ENCODE results near the gene ELL. TPM values are rescaled to one million over a fixed set of nuclear protein-coding genes. Genes with fewer than 3 reads are reported as not detected.

ELL gene
- polyA plus RNA-seq, 1 of the 3 experiments (the other 2 are of a cell fraction), result 7.4 TPM

DNA sequence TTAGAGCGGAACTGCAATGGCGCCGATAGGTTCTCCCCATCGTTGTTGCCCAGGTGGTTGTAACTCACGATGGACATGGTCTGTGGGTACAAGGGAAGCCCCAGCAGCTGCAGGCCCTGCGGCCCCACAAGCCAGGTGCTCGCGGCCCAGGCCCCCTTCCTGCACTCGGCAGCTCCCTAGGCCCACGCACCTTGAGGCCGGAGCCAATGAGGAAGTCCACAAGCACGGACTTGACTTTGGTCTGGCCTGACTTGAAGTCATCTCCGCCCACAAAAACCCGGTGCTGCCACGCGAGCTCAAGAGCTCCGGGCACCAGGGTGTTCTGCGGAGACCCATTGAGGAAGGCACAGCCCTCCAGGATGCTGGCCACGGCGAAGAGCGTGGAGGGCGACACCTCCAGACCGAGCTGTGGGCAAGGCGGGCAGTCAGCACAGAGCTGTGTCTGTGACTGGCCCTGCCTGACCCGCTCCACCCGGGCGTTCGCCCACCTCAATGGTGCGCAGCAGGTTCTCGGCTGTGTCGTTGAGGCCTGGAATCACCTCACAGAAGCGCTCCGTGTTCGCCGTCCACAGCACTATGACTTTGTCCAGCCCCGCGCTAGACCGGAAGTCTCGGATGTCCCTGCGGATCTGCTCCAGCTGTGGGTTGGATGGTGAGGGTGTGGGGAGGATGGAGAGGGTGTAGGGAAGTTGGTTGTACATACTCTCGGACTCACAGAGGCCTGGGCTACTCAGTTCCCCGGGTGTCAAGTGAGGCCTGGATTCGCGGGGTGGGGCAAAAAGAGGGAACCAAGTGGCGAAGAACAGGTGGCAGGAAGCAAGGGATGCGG is 85.8 kb downstream of the ELL start (continued):
- TF ChIP-seq, protein P1, sequence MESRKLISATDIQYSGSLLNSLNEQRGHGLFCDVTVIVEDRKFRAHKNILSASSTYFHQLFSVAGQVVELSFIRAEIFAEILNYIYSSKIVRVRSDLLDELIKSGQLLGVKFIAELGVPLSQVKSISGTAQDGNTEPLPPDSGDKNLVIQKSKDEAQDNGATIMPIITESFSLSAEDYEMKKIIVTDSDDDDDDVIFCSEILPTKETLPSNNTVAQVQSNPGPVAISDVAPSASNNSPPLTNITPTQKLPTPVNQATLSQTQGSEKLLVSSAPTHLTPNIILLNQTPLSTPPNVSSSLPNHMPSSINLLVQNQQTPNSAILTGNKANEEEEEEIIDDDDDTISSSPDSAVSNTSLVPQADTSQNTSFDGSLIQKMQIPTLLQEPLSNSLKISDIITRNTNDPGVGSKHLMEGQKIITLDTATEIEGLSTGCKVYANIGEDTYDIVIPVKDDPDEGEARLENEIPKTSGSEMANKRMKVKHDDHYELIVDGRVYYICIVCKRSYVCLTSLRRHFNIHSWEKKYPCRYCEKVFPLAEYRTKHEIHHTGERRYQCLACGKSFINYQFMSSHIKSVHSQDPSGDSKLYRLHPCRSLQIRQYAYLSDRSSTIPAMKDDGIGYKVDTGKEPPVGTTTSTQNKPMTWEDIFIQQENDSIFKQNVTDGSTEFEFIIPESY (IDR thresholded peaks at IDR 0.05; ENCODE audit: borderline replicate concordance, low read depth), result no peak
- TF ChIP-seq SIN3A (IDR thresholded peaks at IDR 0.05; ENCODE audit: borderline replicate concordance, low read depth, low read length), result no peak
- TF ChIP-seq GATA2 (CRISPR knock-in tag; IDR thresholded peaks at IDR 0.05), result no peak

GRCh38 chr19:18435178-18435841 is 86.6 kb downstream of the ELL start:
- H3K27ac ChIP-seq (ENCODE audit: low read depth in 2 of 2, low read length in 1 of 2), result no peak overlapping the region
- ChIA-PET POLR2A (interaction anchor here (0.9 kb wide), 1 partner anchor 47 kb away, joined by 3 read pairs; no protein-coding TSS in a partner anchor), CTCF (interaction anchor here (0.8 to 2.7 kb wide), 6 partner anchors 15 to 85 kb away, joined by 3 to 9 read pairs (median 4); partner anchors contain the start of gene SSBP4)
- peaks cover 0 to 36% of the 10 kb centered on the region in 2 experiments; a peak in 2 of 4 replicates for H3K4me1 ChIP-seq (ENCODE audit: control insufficient read depth in 1 of 2, insufficient read depth in 2 of 2, low read depth in 1 of 2, low read length in 1 of 2)
- no peaks in the 10 kb centered on the region for H3K9me3 ChIP-seq
- H3K27me3 ChIP-seq (ENCODE audit: insufficient read depth), result no peaks in the 10 kb centered on the region
- no peaks in the 10 kb centered on the region for H3K79me2 ChIP-seq (ENCODE audit: insufficient read depth)
- no peaks in the 10 kb centered on the region for H4K20me1 ChIP-seq (ENCODE audit: insufficient read depth)
- TF ChIP-seq MEF2A (IDR thresholded peaks at IDR 0.05; ENCODE audit: borderline replicate concordance, low read depth) (no peak), EP300 (IDR thresholded peaks at IDR 0.05; ENCODE audit: borderline replicate concordance in 1 of 2, low read depth in 1 of 2, low read length in 1 of 2) (no peak), YY1 (IDR thresholded peaks at IDR 0.05; ENCODE audit: low read depth) (no peak), CHD2 (IDR thresholded peaks at IDR 0.05; ENCODE audit: low read length, partially characterized antibody) (no peak), RXRA (IDR thresholded peaks at IDR 0.05; ENCODE audit: borderline replicate concordance, low read depth) (no peak), GABPA (IDR thresholded peaks at IDR 0.05; ENCODE audit: low read depth) (no peak), PBX3 (IDR thresholded peaks at IDR 0.05) (no peak), TCF12 (IDR thresholded peaks at IDR 0.05) (no peak), EZH2phosphoT487 (IDR thresholded peaks at IDR 0.05; ENCODE audit: borderline replicate concordance, low read depth) (no peak), TEAD4 (IDR thresholded peaks at IDR 0.05; ENCODE audit: borderline replicate concordance, insufficient read depth) (no peak), FOSL2 (IDR thresholded peaks at IDR 0.05; ENCODE audit: borderline replicate concordance, low read depth) (no peak), RFX5 (IDR thresholded peaks at IDR 0.05; ENCODE audit: low read length) (no peak), ELF1 (IDR thresholded peaks at IDR 0.05) (no peak)
- TF ChIP-seq, protein P1 (IDR thresholded peaks at IDR 0.05; ENCODE audit: borderline replicate concordance, low read depth), result no peak
- TF ChIP-seq, protein P2, sequence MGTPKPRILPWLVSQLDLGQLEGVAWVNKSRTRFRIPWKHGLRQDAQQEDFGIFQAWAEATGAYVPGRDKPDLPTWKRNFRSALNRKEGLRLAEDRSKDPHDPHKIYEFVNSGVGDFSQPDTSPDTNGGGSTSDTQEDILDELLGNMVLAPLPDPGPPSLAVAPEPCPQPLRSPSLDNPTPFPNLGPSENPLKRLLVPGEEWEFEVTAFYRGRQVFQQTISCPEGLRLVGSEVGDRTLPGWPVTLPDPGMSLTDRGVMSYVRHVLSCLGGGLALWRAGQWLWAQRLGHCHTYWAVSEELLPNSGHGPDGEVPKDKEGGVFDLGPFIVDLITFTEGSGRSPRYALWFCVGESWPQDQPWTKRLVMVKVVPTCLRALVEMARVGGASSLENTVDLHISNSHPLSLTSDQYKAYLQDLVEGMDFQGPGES (IDR thresholded peaks at IDR 0.05; ENCODE audit: low read depth, low read length), result no peak
- TF ChIP-seq, protein P3, sequence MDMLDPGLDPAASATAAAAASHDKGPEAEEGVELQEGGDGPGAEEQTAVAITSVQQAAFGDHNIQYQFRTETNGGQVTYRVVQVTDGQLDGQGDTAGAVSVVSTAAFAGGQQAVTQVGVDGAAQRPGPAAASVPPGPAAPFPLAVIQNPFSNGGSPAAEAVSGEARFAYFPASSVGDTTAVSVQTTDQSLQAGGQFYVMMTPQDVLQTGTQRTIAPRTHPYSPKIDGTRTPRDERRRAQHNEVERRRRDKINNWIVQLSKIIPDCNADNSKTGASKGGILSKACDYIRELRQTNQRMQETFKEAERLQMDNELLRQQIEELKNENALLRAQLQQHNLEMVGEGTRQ (IDR thresholded peaks at IDR 0.05; ENCODE audit: borderline replicate concordance, low read depth, low read length), result no peak
- H3K9me2 ChIP-seq, result no peaks in the 10 kb centered on the region
- WGBS (ENCODE audit: low lambda C conversion rate), result 99% methylated on average over 19 of the region's 49 CpGs
- H3K9ac ChIP-seq, result no peak overlapping the region
- H3F3A ChIP-seq (replicated peaks; ENCODE audit: insufficient read depth), result peaks cover 15% of the 10 kb centered on the region
- H3K4me2 ChIP-seq, result no peak overlapping the region
- H3K4me3 ChIP-seq (ENCODE audit: low read depth in 2 of 2, low read length in 1 of 2), result no peak overlapping the region
- H3K36me3 ChIP-seq (replicated peaks in 1 of 2; ENCODE audit: control insufficient read depth in 1 of 2, insufficient read depth in 2 of 2, low read length in 1 of 2), result peaks cover 0 to 10% of the 10 kb centered on the region in 2 experiments
- DNase-seq, result no peak
- no peak overlapping the region for H2AFZ ChIP-seq (ENCODE audit: low read depth)
